Endothelial cell (in vitro differentiated cells): ENCODE data around the gene TRAP1. TPM values are rescaled to one million over a fixed set of nuclear protein-coding genes. Genes with fewer than 3 reads are reported as not detected.

Source experiments
- DNase-seq: peaks from one replicate; pipeline ENCODE4 v3.0.0; 2021; ENCODE audit warnings: low spot score
- H3K27ac Mint-ChIP-seq: one replicate; pipeline ENCODE4 v1.8.0; 2021; ENCODE audit warnings: mixed read lengths, inconsistent platforms; ENCODE audit not compliant: unreplicated experiment
- H3K27me3 Mint-ChIP-seq: one replicate; pipeline ENCODE4 v1.8.0; 2021; ENCODE audit warnings: mild to moderate bottlenecking, moderate library complexity, mixed read lengths, inconsistent platforms; ENCODE audit not compliant: unreplicated experiment
- H3K36me3 Mint-ChIP-seq: one replicate; pipeline ENCODE4 v1.8.0; 2021; ENCODE audit warnings: mild to moderate bottlenecking, low read depth, mixed read lengths, inconsistent platforms; ENCODE audit not compliant: unreplicated experiment
- H3K4me1 Mint-ChIP-seq: one replicate; pipeline ENCODE4 v1.8.0; 2021; ENCODE audit warnings: mild to moderate bottlenecking, mixed read lengths, inconsistent platforms; ENCODE audit not compliant: unreplicated experiment
- H3K4me3 Mint-ChIP-seq: one replicate; pipeline ENCODE4 v1.8.0; 2021; ENCODE audit warnings: mild to moderate bottlenecking, mixed read lengths, inconsistent platforms; ENCODE audit not compliant: unreplicated experiment
- H3K9me3 Mint-ChIP-seq: one replicate; pipeline ENCODE4 v1.8.0; 2021; ENCODE audit warnings: mixed read lengths, inconsistent platforms; ENCODE audit not compliant: unreplicated experiment
- total RNA-seq: library from RNA; stranded (reverse); fragmentation: NEBNext Ultra II Directional; extraction: Animal tissue kit (Norgen Biotek cat#: 25700); gene quantifications from one replicate; pipeline ENCODE4 v1.2.1, GENCODE V29; 2021; ENCODE audit not compliant: unreplicated experiment
- TF ChIP-seq, protein P1 (sequence below): fragments of 200-600 bp; sonication (generic); IDR thresholded peaks from one replicate; pipeline ENCODE4 v1.5.0; 2021; ENCODE audit warnings: antibody characterized with exemption; ENCODE audit not compliant: unreplicated experiment

Gene TRAP1
- total RNA-seq, 1 donor from 2014 or later, result 104 TPM

DNA sequence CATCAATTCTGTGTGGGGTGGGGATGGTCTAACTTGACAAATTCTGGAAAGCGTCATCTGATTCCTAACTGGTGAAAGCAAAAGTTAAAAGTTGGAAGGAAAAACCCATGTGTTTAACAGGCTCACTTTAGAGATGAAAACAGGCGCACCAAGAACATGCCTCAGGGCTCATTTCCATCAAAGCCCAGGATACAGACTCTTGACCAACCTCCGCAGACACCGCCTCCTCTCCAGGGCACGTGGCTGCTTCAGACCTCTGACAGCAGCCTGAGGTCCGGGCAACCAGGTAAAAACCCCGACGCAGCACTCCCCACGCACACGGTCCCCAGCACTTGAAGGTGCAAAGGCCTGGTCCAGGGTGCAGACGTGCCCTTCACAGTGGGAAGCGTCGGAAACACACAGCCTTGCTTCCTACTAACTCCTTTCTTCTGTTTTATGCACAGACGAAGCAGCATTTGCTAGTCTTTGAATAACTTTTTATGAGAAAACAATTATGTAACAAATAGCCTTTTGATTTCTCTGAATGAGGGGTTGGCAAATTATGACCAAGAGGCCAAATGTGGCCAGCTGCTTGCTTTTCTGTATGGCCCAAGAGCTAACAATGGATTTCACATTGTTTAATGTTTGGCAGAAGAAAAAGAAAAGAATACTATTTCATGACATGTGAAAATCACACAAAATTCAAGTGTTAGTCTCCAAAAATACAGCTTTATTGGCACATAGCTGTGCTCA is 44.2 kb upstream of the TRAP1 start:
- Mint-ChIP-seq H3K27me3 (peaks cover 1% of the 10 kb centered on the region), H3K27ac (no peak overlapping the region), H3K4me1 (no peaks in the 10 kb centered on the region), H3K4me3 (no peak overlapping the region), H3K9me3 (no peaks in the 10 kb centered on the region), H3K36me3 (peaks cover 11% of the 10 kb centered on the region)
- no peak for DNase-seq
- TF ChIP-seq, protein P1, sequence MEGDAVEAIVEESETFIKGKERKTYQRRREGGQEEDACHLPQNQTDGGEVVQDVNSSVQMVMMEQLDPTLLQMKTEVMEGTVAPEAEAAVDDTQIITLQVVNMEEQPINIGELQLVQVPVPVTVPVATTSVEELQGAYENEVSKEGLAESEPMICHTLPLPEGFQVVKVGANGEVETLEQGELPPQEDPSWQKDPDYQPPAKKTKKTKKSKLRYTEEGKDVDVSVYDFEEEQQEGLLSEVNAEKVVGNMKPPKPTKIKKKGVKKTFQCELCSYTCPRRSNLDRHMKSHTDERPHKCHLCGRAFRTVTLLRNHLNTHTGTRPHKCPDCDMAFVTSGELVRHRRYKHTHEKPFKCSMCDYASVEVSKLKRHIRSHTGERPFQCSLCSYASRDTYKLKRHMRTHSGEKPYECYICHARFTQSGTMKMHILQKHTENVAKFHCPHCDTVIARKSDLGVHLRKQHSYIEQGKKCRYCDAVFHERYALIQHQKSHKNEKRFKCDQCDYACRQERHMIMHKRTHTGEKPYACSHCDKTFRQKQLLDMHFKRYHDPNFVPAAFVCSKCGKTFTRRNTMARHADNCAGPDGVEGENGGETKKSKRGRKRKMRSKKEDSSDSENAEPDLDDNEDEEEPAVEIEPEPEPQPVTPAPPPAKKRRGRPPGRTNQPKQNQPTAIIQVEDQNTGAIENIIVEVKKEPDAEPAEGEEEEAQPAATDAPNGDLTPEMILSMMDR, result no peak

DNA sequence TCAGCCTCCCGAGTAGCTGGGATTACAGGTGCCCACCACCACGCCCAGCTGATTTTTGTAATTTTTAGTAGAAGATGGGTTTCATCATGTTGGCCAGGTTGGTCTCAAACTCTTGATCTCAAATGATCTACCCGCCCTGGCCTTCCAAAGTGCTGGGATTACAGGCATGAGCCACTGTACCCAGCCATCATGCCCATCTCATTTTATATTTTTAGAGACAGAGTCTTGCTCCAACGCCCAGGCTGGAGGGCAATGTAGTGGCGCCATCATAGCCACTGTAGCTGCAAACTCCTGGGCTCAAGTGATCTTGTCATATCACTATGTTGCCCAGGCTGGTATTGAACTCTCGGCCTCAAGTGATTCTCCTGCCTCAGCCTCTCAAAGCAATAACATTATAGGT is 43.2 kb upstream of the TRAP1 start:
- TF ChIP-seq, protein P1, result no peak

DNA sequence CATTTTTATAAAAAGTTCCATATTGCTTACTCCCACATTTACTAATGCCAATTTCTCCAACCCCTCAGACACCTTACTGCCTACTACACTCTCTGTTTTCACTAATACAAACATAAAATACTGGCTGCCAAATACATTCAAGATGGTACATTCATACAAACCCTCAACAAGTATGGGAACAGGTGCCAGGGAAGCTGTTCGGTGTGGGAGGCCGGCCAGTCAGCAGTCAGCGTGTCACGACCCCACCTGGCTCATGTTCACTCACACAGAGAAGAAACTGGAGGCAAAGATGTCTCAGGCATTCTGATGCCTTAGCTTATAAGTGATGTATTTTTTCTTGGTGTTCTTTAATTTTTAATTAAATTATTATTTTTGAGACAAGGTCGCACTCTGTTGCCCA is 42.4 kb upstream of the TRAP1 start:
- TF ChIP-seq, protein P1, result no peak
- H3K4me1 Mint-ChIP-seq, result no peaks in the 10 kb centered on the region

More for the DNA sequence above, 43.2 kb upstream of the TRAP1 start:
- Mint-ChIP-seq H3K36me3 (peaks cover 11% of the 10 kb centered on the region), H3K27me3 (peaks cover 1% of the 10 kb centered on the region), H3K4me1 (no peaks in the 10 kb centered on the region), H3K4me3 (no peak overlapping the region), H3K9me3 (no peaks in the 10 kb centered on the region), H3K27ac (peak overlapping the region; percentile 5)
- DNase-seq, result no peak

DNA sequence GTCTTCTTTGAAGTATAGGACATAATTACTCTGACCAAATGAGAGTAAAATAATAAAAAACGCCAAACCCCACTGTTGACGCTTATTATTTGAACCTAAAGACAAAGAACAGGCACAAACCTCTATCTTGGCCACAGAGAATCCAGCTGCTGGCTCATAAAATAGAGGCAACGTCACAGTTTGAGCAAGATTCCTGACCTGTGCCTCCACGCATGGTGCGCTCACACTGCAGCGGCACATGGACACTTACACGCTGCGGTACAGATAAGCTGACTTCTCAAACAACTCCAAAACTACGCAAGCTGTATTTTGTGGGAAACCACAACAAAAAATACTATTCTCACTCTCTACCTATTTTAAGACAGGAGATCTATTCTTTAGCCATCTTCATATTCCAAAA is 38.8 kb upstream of the TRAP1 start:
- Mint-ChIP-seq H3K4me1 (no peaks in the 10 kb centered on the region), H3K27me3 (peaks cover 4% of the 10 kb centered on the region), H3K9me3 (no peaks in the 10 kb centered on the region), H3K4me3 (no peak overlapping the region), H3K27ac (no peak overlapping the region), H3K36me3 (peaks cover 23% of the 10 kb centered on the region)
- DNase-seq, result no peak
- TF ChIP-seq, protein P1, result no peak

More for the DNA sequence above, 42.4 kb upstream of the TRAP1 start:
- Mint-ChIP-seq H3K9me3 (no peaks in the 10 kb centered on the region), H3K36me3 (peaks cover 11% of the 10 kb centered on the region), H3K4me3 (peak overlapping the region; percentile 37), H3K27me3 (peaks cover 1% of the 10 kb centered on the region), H3K27ac (no peak overlapping the region)
- DNase-seq, result no peak

DNA sequence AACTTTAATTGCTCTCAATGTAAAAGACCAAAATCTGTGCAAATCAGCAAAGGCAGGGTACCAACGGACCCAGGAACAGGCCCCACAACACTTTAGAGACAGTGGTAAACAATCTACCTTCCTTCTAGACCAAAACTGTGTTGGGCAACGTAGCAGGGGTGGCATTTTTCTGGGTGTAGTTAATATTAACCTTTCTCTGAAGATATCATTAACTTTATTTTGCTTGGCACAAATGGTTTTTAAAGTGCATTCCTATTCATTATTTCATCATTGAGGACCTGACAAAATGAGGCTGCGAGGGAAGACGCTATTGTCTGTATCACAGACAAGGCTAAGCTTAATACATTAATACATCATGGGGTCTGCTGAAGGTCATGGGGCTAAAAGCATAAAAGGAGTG is 37.9 kb upstream of the TRAP1 start:
- peaks cover 4% of the 10 kb centered on the region for H3K27me3 Mint-ChIP-seq
- H3K27ac Mint-ChIP-seq, result no peak overlapping the region

More for the DNA sequence above, 37.9 kb upstream of the TRAP1 start:
- TF ChIP-seq, protein P1, result no peak
- H3K4me1 Mint-ChIP-seq, result no peaks in the 10 kb centered on the region
- H3K9me3 Mint-ChIP-seq, result no peaks in the 10 kb centered on the region
- no peak for DNase-seq
- peaks cover 27% of the 10 kb centered on the region for H3K36me3 Mint-ChIP-seq
- H3K4me3 Mint-ChIP-seq, result no peak overlapping the region
